ENCODE data around the gene CHST11.
"Not testable (repeated sequence)": the region's sequence is repeated elsewhere in the genome, so short reads cannot be mapped to it uniquely, and the experiment has no call there.

The CHST11 gene

GRCh38 chr12:104786352-104786751 is 329.6 kb downstream of the CHST11 start:
- no peak for DNase-seq (ENCODE audit: low read depth in 3 of 3, low spot score in 1 of 3)

GRCh38 chr12:104788840-104789271 is 332.1 kb downstream of the CHST11 start:
- no peak for DNase-seq (ENCODE audit: low read depth in 3 of 3, low spot score in 1 of 3)

- DNase-seq (ENCODE audit: low read depth in 3 of 3, low spot score in 1 of 3), result peak in 1 of 3 donors; percentile 39
Measured at GRCh38 chr12:104790296-104791125, 333.8 kb downstream of the CHST11 start.

- no peak for DNase-seq (ENCODE audit: low read depth in 3 of 3, low spot score in 1 of 3)
Measured at GRCh38 chr12:104792570-104792969, 335.8 kb downstream of the CHST11 start.

- no peak for DNase-seq (ENCODE audit: low read depth in 3 of 3, low spot score in 1 of 3)
Measured at GRCh38 chr12:104793285-104793684, 336.5 kb downstream of the CHST11 start.

- DNase-seq (ENCODE audit: low read depth in 3 of 3, low spot score in 1 of 3), result no peak
Measured at GRCh38 chr12:104793968-104794367, 337.2 kb downstream of the CHST11 start.

GRCh38 chr12:104796475-104796862 is 339.7 kb downstream of the CHST11 start:
- no peak for DNase-seq (ENCODE audit: low read depth in 3 of 3, low spot score in 1 of 3)

- DNase-seq (ENCODE audit: low read depth in 3 of 3, low spot score in 1 of 3), result no peak
Measured at GRCh38 chr12:104799458-104799857, 342.7 kb downstream of the CHST11 start.

GRCh38 chr12:104801005-104801404 is 344.3 kb downstream of the CHST11 start:
- no peak for DNase-seq (ENCODE audit: low read depth in 3 of 3, low spot score in 1 of 3)

GRCh38 chr12:104801427-104801826 is 344.7 kb downstream of the CHST11 start:
- no peak for DNase-seq (ENCODE audit: low read depth in 3 of 3, low spot score in 1 of 3)

- DNase-seq (ENCODE audit: low read depth in 3 of 3, low spot score in 1 of 3), result no peak
Measured at GRCh38 chr12:104802208-104802607, 345.5 kb downstream of the CHST11 start.

- DNase-seq (ENCODE audit: low read depth in 3 of 3, low spot score in 1 of 3), result no peak
Measured at GRCh38 chr12:104805186-104805585, 348.4 kb downstream of the CHST11 start.

GRCh38 chr12:104806194-104806593 is 349.4 kb downstream of the CHST11 start:
- not testable (repeated sequence) for DNase-seq (ENCODE audit: low read depth in 3 of 3, low spot score in 1 of 3)

GRCh38 chr12:104809251-104809650 is 352.5 kb downstream of the CHST11 start:
- DNase-seq (ENCODE audit: low read depth in 3 of 3, low spot score in 1 of 3), result no peak

GRCh38 chr12:104809706-104810385 is 353.1 kb downstream of the CHST11 start:
- no peak for DNase-seq (ENCODE audit: low read depth in 3 of 3, low spot score in 1 of 3)

All from stimulated activated CD4-positive, alpha-beta T cell treated with anti-CD3 and anti-CD28 coated beads, TNF-alpha, amount 100 ng/mL, for 1 hour (primary cell).